SK-N-MC (cell line): ENCODE data around the gene PDC.
"Not testable (repeated sequence)": the region's sequence is repeated elsewhere in the genome, so short reads cannot be mapped to it uniquely, and the experiment has no call there.

Experiments
- DNase-seq: peaks from one replicate; pipeline ENCODE4 v3.0.0-alpha.2; 2011; ENCODE audit warnings: low read depth, low spot score
- H3K27ac ChIP-seq: fragments of 200-600 bp; sonication (generic); 2 replicates; pipeline ENCODE4 v1.5.1; 2016; ENCODE audit warnings: mixed run types
- H3K36me3 ChIP-seq: fragments of 200-600 bp; sonication (generic); 2 replicates; pipeline ENCODE4 v1.6.1; 2017; ENCODE audit warnings: antibody characterized with exemption, low read length, mixed read lengths; ENCODE audit not compliant: insufficient read depth
- H3K4me3 ChIP-seq: fragments of 200-600 bp; sonication (generic); 2 replicates; pipeline ENCODE4 v1.5.1; 2016
- H3K9ac ChIP-seq: fragments of 200-600 bp; sonication (generic); 2 replicates; pipeline ENCODE4 v1.8.0; 2017; ENCODE audit warnings: mixed run types, mixed read lengths; ENCODE audit not compliant: insufficient read length
- H3K9me3 ChIP-seq: fragments of 200-600 bp; sonication (generic); 2 replicates; pipeline ENCODE4 v1.6.1; 2017; ENCODE audit warnings: low read depth, mild to moderate bottlenecking, antibody characterized with exemption, low read length, moderate library complexity, mixed read lengths
- EZH2 ChIP-seq: fragments of 200-600 bp; sonication (generic); IDR thresholded peaks from one replicate; pipeline ENCODE4 v1.6.1; 2017; ENCODE audit warnings: antibody characterized with exemption
- FOXP2 ChIP-seq: optimal IDR thresholded peaks from 2 replicates; pipeline ENCODE3; 2011; ENCODE audit warnings: mild to moderate bottlenecking, moderate library complexity; ENCODE audit not compliant: insufficient read depth; ENCODE audit errors: extremely low read length, control extremely low read depth
- POLR2AphosphoS5 ChIP-seq: IDR thresholded peaks from 2 replicates; pipeline ENCODE4 v1.6.1; 2012; ENCODE audit warnings: mild to moderate bottlenecking, low read depth, low read length, borderline replicate concordance

The PDC gene

DNA sequence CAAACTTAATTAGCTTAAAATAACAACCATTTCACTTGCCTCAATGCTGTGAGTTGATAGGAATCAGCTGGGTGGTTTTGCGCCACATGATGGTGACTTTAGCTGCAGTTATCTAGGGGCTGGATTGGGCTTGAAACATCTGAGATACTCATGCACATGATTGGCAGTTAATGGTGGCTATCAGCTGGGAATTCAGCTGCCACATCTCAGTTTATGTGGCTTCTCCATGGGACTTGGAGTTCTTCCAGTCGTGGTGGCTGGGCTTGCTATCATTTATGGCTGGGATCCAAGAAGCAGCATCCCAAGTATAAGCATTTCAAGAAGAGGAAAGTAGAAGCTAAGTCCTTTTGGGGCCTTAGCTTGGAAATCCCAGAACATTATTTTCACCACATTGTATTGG, 36.4 kb downstream of the PDC start:
- no peak overlapping the region for H3K9ac ChIP-seq
- peaks cover 5% of the 10 kb centered on the region for H3K36me3 ChIP-seq
- no peak for DNase-seq
- no peaks in the 10 kb centered on the region for H3K9me3 ChIP-seq
- no peak overlapping the region for H3K4me3 ChIP-seq
- no peak for TF ChIP-seq FOXP2
- no peak for TF ChIP-seq EZH2
- no peak for TF ChIP-seq POLR2AphosphoS5
- H3K27ac ChIP-seq: no peak overlapping the region

DNA sequence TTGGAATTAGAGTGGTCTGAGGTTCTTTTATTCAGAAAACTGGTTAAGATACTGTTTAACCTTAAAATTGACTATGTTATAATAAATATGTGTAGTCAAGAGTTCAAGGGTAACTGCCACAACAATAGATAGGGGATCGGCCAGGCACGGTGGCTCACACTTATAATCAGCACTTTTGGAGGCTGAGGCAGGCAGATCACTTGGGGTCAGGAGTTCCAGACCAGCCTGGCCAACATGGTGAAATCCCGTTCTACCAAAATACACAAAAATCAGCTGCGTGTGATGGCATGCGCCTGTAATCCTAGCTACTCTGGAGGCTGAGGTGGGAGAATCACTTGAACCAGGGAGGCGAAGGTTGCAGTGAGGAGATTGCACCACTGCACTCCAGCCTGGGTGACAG, 39.5 kb downstream of the PDC start:
- Histone ChIP-seq H3K27ac (no peak overlapping the region), H3K9ac (no peak overlapping the region), H3K4me3 (no peak overlapping the region), H3K36me3 (peaks cover 23% of the 10 kb centered on the region), H3K9me3 (no peaks in the 10 kb centered on the region)
- DNase-seq: no peak
- TF ChIP-seq POLR2AphosphoS5 (no peak), EZH2 (no peak), FOXP2 (no peak)

DNA sequence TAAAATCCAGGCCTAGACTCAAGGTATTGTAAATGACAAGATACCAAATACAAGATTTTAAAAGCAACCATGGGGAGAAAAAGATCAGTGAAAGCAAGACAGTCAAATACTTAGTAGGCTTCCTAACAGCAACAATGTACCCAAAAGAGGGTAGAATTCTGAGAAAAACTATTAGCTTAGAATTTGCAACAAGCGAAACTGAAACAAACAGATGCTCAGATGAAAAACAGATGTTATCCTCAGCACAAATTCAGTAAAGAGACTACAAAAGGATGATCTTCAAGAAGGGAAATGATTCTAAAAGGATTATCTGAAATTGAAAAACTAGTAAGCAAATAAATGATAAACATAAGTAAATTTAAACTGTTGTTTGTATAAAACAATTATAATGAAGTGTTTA, 40.0 kb downstream of the PDC start:
- no peaks in the 10 kb centered on the region for H3K9me3 ChIP-seq
- H3K9ac ChIP-seq: no peak overlapping the region
- DNase-seq: no peak
- 0 out of 2 replicates have a peak overlapping the region, but pooled peaks have one; percentile 21 for H3K27ac ChIP-seq
- TF ChIP-seq POLR2AphosphoS5 (no peak), FOXP2 (no peak), EZH2 (no peak)
- peaks cover 23% of the 10 kb centered on the region for H3K36me3 ChIP-seq
- H3K4me3 ChIP-seq: no peak overlapping the region

DNA sequence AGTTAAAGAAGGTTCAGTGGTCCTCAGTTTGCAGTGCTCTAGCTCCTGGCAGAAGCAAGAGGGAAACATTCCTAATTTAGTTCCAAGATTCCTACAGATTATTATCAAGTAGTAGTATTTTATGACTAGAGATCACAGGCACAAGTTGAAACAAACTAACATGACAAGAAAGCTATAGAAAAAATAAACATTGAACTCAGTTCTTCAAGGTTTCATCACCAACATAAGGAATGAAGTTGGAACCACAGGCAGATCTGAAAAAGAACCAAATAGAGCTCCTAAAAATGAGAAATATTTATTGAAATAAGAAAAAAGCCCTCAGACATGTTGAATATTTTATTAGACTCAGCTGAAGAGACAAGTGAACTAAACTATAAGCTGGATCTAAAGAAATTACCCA, 40.6 kb downstream of the PDC start:
- no peaks in the 10 kb centered on the region for H3K9me3 ChIP-seq
- H3K27ac ChIP-seq: no peak overlapping the region
- no peak overlapping the region for H3K9ac ChIP-seq
- DNase-seq: no peak
- H3K36me3 ChIP-seq: peaks cover 23% of the 10 kb centered on the region
- H3K4me3 ChIP-seq: no peak overlapping the region
- TF ChIP-seq POLR2AphosphoS5 (no peak), EZH2 (no peak), FOXP2 (no peak)

DNA sequence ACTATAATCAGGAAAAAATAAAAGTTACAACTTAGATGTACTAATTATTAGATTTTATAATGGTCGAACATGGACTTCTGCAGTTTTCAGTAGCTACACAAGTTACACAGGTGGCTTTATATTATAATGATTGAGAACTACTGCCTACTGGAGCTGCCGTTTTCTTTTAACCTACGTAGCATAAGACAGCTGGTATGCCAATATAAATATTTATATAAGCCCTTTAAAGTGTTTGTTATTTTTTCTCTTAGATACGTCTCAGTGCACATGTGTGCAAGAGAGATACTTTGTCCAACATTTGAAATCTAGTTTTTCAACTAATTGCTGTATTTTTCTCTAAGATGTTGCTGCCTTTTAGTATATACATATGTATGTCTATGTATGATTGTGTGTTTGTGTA, 42.4 kb downstream of the PDC start:
- H3K4me3 ChIP-seq: no peak overlapping the region
- no peak for DNase-seq
- no peak overlapping the region for H3K27ac ChIP-seq
- H3K9ac ChIP-seq: no peak overlapping the region
- H3K36me3 ChIP-seq: peaks cover 26% of the 10 kb centered on the region
- H3K9me3 ChIP-seq: no peaks in the 10 kb centered on the region
- TF ChIP-seq POLR2AphosphoS5: no peak
- TF ChIP-seq EZH2: no peak
- no peak for TF ChIP-seq FOXP2

DNA sequence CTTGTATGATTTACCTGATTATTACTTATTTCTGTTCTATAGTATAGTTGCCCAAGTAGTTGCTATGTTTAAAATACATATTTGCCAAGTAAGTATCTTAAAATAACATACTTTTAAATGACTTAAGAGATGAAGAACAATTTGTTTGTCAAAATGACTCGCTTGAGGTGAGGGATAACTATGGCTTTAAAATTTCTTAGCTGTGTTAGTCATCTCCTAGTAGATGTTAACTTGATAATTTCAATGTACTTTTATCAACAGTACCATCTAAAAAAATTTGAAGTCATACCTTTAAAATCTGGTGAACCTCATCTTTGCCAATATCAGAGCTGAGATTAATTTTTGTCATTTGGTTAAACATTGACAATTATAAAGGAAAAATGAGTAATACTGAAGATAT, 47.6 kb downstream of the PDC start:
- Histone ChIP-seq H3K36me3 (peaks cover 34% of the 10 kb centered on the region), H3K4me3 (no peak overlapping the region), H3K27ac (no peak overlapping the region), H3K9ac (no peak overlapping the region), H3K9me3 (no peaks in the 10 kb centered on the region)
- DNase-seq: no peak
- TF ChIP-seq EZH2 (no peak), POLR2AphosphoS5 (no peak), FOXP2 (no peak)

DNA sequence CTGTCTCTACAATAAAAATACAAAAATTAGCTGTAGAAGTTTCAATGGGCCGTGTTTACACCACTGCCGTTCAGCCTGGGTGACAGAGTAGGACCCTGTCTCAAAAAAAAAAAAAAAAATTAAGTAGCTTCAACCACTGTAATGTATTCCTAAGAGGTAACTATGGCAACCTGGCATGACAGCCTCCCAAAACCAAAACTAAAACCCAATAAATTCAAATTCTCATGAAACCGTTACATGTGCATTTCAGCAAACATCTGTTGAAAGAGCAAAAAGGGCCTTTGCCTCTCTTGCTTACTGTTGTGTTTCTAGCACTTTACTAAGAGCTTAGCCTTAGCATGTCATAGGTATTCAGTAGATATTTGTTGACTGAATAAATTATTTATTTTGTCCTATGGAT, 51.8 kb downstream of the PDC start:
- Histone ChIP-seq H3K9me3 (no peaks in the 10 kb centered on the region), H3K27ac (no peak overlapping the region), H3K4me3 (no peak overlapping the region), H3K9ac (no peak overlapping the region), H3K36me3 (peaks cover 57% of the 10 kb centered on the region)
- no peak for TF ChIP-seq POLR2AphosphoS5
- TF ChIP-seq EZH2: no peak
- TF ChIP-seq FOXP2: no peak
- DNase-seq: no peak

DNA sequence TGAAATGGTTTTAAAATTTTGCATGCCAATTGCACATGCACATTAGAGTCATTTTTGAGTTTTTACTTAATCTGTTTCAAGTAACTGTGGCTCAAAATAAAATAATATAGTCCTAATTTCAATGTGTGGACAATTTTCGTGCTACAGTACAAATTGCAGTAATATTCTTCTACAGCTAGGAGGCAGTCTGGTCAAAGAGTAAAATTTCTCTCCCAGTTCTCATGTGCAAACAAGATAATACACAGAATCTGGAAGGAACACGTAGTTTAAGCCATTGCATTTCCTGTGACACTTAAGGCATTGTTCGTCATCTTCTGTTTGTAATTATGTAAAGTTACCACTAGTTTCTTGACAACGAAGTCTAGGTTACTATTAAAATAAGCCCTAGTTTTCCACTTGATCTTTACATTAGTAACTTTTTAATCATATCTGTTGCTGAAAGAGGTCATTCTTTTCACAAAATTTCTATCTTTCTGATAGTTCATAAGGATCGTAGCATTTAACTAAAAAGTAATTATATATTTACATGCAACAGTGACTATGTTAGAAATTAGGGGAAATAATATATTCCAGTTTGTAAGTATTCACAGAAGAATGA, 56.4 kb downstream of the PDC start:
- H3K9ac ChIP-seq: no peak overlapping the region
- no peak for DNase-seq
- peaks cover 52% of the 10 kb centered on the region for H3K36me3 ChIP-seq
- no peak overlapping the region for H3K4me3 ChIP-seq
- TF ChIP-seq EZH2 (no peak), FOXP2 (no peak), POLR2AphosphoS5 (no peak)
- no peak overlapping the region for H3K27ac ChIP-seq
- no peaks in the 10 kb centered on the region for H3K9me3 ChIP-seq

DNA sequence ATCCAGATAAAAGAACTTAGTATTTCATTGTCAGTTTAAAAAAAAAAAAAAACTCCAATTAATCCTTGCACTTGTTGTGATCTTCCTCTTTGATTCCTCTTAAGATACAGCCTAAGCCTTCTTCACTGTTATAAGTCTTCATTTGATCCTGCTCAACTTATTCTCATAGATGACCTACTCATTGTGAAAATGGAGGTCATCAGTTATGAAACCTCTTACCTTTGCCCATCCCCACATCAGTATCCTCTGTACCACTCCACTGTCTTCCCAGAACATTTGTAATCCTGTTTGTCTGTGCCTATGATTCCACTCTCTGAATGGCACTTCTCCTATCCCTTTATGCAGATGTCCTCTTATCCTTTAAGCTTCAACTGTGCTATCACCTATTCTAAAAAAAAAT, 57.3 kb downstream of the PDC start:
- H3K9me3 ChIP-seq: no peaks in the 10 kb centered on the region
- H3K9ac ChIP-seq: no peak overlapping the region
- TF ChIP-seq FOXP2 (no peak), POLR2AphosphoS5 (no peak), EZH2 (no peak)
- H3K27ac ChIP-seq: no peak overlapping the region
- H3K36me3 ChIP-seq: peaks cover 53% of the 10 kb centered on the region
- no peak overlapping the region for H3K4me3 ChIP-seq
- no peak for DNase-seq

DNA sequence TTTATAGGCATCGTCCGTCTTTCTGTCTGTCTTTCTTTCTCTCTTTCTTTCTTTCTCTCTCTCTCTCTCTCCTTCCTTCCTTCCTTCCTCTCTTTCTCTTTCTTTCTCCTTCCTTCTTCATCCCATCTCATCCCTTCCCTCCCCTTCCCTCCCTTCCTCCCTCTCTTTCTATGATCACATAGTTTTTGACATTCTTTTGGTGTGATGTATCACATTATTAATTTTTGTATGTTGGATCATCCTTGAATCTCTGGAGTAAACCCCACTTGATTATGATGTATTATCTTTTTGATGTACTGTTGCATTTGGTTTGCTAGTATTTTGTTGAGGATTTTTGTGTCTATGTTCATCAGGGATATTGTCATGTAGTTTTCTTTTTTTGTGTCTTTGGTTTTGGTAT, 59.5 kb downstream of the PDC start:
- not testable (repeated sequence) for H3K9ac ChIP-seq, H3K9me3 ChIP-seq, DNase-seq, H3K27ac ChIP-seq, H3K4me3 ChIP-seq
- H3K36me3 ChIP-seq: peaks cover 47% of the 10 kb centered on the region
